Astrocyte (in vitro differentiated cells and primary cell): Measurements from ENCODE around the gene TMEM108. TPM values are rescaled to one million over a fixed set of nuclear protein-coding genes. Genes with fewer than 3 reads are reported as not detected.
A peak's percentile ranks its signal among the peaks of the same experiment; 100 is the strongest.

Experiments
- DNase-seq: peaks from one replicate; pipeline ENCODE4 v3.0.0-alpha.2; 2010; ENCODE audit warnings: low read depth
- FAIRE-seq: peaks from 2 replicates; lab custom pipeline; 2011; peaks lifted over from hg19 to GRCh38; lab: Jason Lieb, UNC
- H2AFZ ChIP-seq: 2 replicates; pipeline ENCODE4 v1.6.0; 2012; ENCODE audit warnings: low read depth, low read length, inconsistent platforms
- H3K27ac ChIP-seq: 2 replicates; pipeline ENCODE4 v1.5.1; 2011; ENCODE audit warnings: low read depth, low read length, inconsistent platforms
- H3K27me3 ChIP-seq: 2 replicates; pipeline ENCODE4 v1.6.0; 2011; ENCODE audit warnings: low read length, inconsistent platforms; ENCODE audit not compliant: insufficient read depth
- H3K36me3 ChIP-seq: 2 replicates; pipeline ENCODE4 v1.5.1; 2011; ENCODE audit warnings: low read length, inconsistent platforms; ENCODE audit not compliant: insufficient read depth
- H3K4me1 ChIP-seq: 2 replicates; pipeline ENCODE4 v1.5.1; 2011; ENCODE audit warnings: low read length, inconsistent platforms; ENCODE audit not compliant: insufficient read depth
- H3K4me2 ChIP-seq: 2 replicates; pipeline ENCODE4 v1.6.0; 2012; ENCODE audit warnings: low read length, inconsistent platforms
- H3K4me3 ChIP-seq: 2 replicates; pipeline ENCODE4 v1.5.1; 2011; ENCODE audit warnings: low read depth, mild to moderate bottlenecking, low read length, inconsistent platforms; ENCODE audit not compliant: insufficient read depth
- H3K79me2 ChIP-seq: 2 replicates; pipeline ENCODE4 v1.6.0; 2012; ENCODE audit warnings: mild to moderate bottlenecking, low read length, inconsistent platforms; ENCODE audit not compliant: insufficient read depth
- H3K9ac ChIP-seq: 2 replicates; pipeline ENCODE4 v1.6.0; 2012; ENCODE audit warnings: mild to moderate bottlenecking, low read length, inconsistent platforms
- H3K9me3 ChIP-seq: 2 replicates; pipeline ENCODE4 v1.5.1; 2012; ENCODE audit warnings: low read depth, mild to moderate bottlenecking, low read length, inconsistent platforms; ENCODE audit not compliant: insufficient read depth
- H4K20me1 ChIP-seq: 2 replicates; pipeline ENCODE4 v1.6.0; 2012; ENCODE audit warnings: low read length, inconsistent platforms; ENCODE audit not compliant: insufficient read depth
- H3K27ac Mint-ChIP-seq: one replicate; pipeline ENCODE4 v1.8.0; 2021; ENCODE audit warnings: mild to moderate bottlenecking, mixed read lengths; ENCODE audit not compliant: unreplicated experiment
- H3K27me3 Mint-ChIP-seq: one replicate; pipeline ENCODE4 v1.8.0; 2021; ENCODE audit warnings: low read depth, mixed read lengths; ENCODE audit not compliant: unreplicated experiment
- H3K36me3 Mint-ChIP-seq: one replicate; pipeline ENCODE4 v1.8.0; 2021; ENCODE audit warnings: low read depth, mixed read lengths; ENCODE audit not compliant: unreplicated experiment
- H3K4me1 Mint-ChIP-seq: one replicate; pipeline ENCODE4 v1.8.0; 2021; ENCODE audit warnings: low read depth, mixed read lengths; ENCODE audit not compliant: unreplicated experiment
- H3K4me3 Mint-ChIP-seq: one replicate; pipeline ENCODE4 v1.8.0; 2021; ENCODE audit warnings: mild to moderate bottlenecking, moderate library complexity, mixed read lengths; ENCODE audit not compliant: unreplicated experiment
- H3K9me3 Mint-ChIP-seq: one replicate; pipeline ENCODE4 v1.8.0; 2021; ENCODE audit warnings: mild to moderate bottlenecking, mixed read lengths; ENCODE audit not compliant: unreplicated experiment
- CTCF ChIP-seq: IDR thresholded peaks from 2 replicates; pipeline ENCODE4 v1.5.1; 2011; ENCODE audit warnings: low read depth, mild to moderate bottlenecking, inconsistent platforms, low read length, moderate library complexity; ENCODE audit not compliant: insufficient read depth
- EZH2 ChIP-seq: IDR thresholded peaks from 2 replicates; pipeline ENCODE4 v1.6.1; 2012; ENCODE audit warnings: mild to moderate bottlenecking, low read length, inconsistent platforms; ENCODE audit not compliant: insufficient read depth
- total RNA-seq: library from RNA; stranded (reverse); gene quantifications from 2 replicates; pipeline ENCODE4 v1.2.1, GENCODE V29; 2021

Gene TMEM108
- total RNA-seq, 1 donor from 2014 or later: 5.6 TPM

- Histone ChIP-seq H2AFZ (no peak overlapping the region), H3K9me3 (no peaks in the 10 kb centered on the region), H3K36me3 (no peaks in the 10 kb centered on the region), H3K4me1 (no peaks in the 10 kb centered on the region), H3K4me2 (no peak overlapping the region), H3K4me3 (no peak overlapping the region), H3K27me3 (no peaks in the 10 kb centered on the region), H4K20me1 (no peaks in the 10 kb centered on the region), H3K27ac (no peak overlapping the region), H3K79me2 (no peaks in the 10 kb centered on the region), H3K9ac (no peak overlapping the region)
- Mint-ChIP-seq H3K27me3 (no peaks in the 10 kb centered on the region), H3K27ac (no peak overlapping the region), H3K9me3 (peaks cover 16% of the 10 kb centered on the region), H3K4me3 (no peak overlapping the region), H3K36me3 (peaks cover 8% of the 10 kb centered on the region), H3K4me1 (peaks cover 11% of the 10 kb centered on the region)
- peak; percentile 41 for DNase-seq
- TF ChIP-seq CTCF: no peak
- no peak for TF ChIP-seq EZH2
- peak; percentile 43 for FAIRE-seq
Measured at GRCh38 chr3:133394561-133395311, 356.5 kb downstream of the TMEM108 start.

- H4K20me1 ChIP-seq: no peaks in the 10 kb centered on the region
- Mint-ChIP-seq H3K4me1 (peaks cover 2% of the 10 kb centered on the region), H3K27me3 (no peaks in the 10 kb centered on the region), H3K27ac (no peak overlapping the region), H3K4me3 (no peak overlapping the region), H3K9me3 (peaks cover 15% of the 10 kb centered on the region), H3K36me3 (peaks cover 4% of the 10 kb centered on the region)
- no peaks in the 10 kb centered on the region for H3K27me3 ChIP-seq
- H3K4me1 ChIP-seq: no peaks in the 10 kb centered on the region
- H3K27ac ChIP-seq: no peak overlapping the region
- H3K9ac ChIP-seq: no peak overlapping the region
- no peak for FAIRE-seq
- H3K9me3 ChIP-seq: no peaks in the 10 kb centered on the region
- no peak for DNase-seq
- no peak overlapping the region for H3K4me2 ChIP-seq
- no peaks in the 10 kb centered on the region for H3K36me3 ChIP-seq
- no peak for TF ChIP-seq CTCF
- no peak for TF ChIP-seq EZH2
- H3K79me2 ChIP-seq: no peaks in the 10 kb centered on the region
- no peak overlapping the region for H2AFZ ChIP-seq
- no peak overlapping the region for H3K4me3 ChIP-seq
Measured at GRCh38 chr3:133396906-133397305, 358.7 kb downstream of the TMEM108 start.

- no peaks in the 10 kb centered on the region for H3K9me3 Mint-ChIP-seq
- H3K27me3 Mint-ChIP-seq: no peaks in the 10 kb centered on the region
- no peaks in the 10 kb centered on the region for H3K4me1 ChIP-seq
- no peak within 1 kb of the TSS for H2AFZ ChIP-seq
- H3K9ac ChIP-seq: no peak within 1 kb of the TSS
- H3K4me3 ChIP-seq: no peak within 1 kb of the TSS
- DNase-seq (no peak), FAIRE-seq (no peak)
- H3K4me1 Mint-ChIP-seq: peaks cover 5% of the 10 kb centered on the region
- TF ChIP-seq EZH2 (no peak), CTCF (no peak)
- H3K9me3 ChIP-seq: no peaks in the 10 kb centered on the region
- no peaks in the 10 kb centered on the region for H3K36me3 ChIP-seq
- H3K36me3 Mint-ChIP-seq: no peaks in the 10 kb centered on the region
- no peaks in the 10 kb centered on the region for H3K79me2 ChIP-seq
- H3K27ac Mint-ChIP-seq: no peak within 1 kb of the TSS
- H3K4me2 ChIP-seq: no peak within 1 kb of the TSS
- H4K20me1 ChIP-seq: no peaks in the 10 kb centered on the region
- H3K27me3 ChIP-seq: no peaks in the 10 kb centered on the region
- no peak within 1 kb of the TSS for H3K4me3 Mint-ChIP-seq
- H3K27ac ChIP-seq: no peak within 1 kb of the TSS
Measured at GRCh38 chr3:133400006-133400515, 361.9 kb downstream of the TMEM108 start, which contains the start of gene BFSP2. TSS of gene BFSP2 (plus strand) at chr3:133400056. CDS start at chr3:133400084, 28 bp downstream.
